Activated CD8-positive, alpha-beta T cell treated with anti-CD3 and anti-CD28 coated beads for 36 hours (primary cell): ENCODE results near the gene SERPINA4. TPM values are rescaled to one million over a fixed set of nuclear protein-coding genes. Genes with fewer than 3 reads are reported as not detected.

Source experiments
- ATAC-seq: fragments of 200-7000 bp; cut with Tn5 transposase; one replicate; pipeline ENCODE4 v1.10.0; 2021; ENCODE audit warnings: mild to moderate bottlenecking, moderate library complexity
- CTCF ChIA-PET: fragments of 350-600 bp; sonication (Branson Sonifier 250); formaldehyde crosslinking; loops from one replicate; lab custom pipeline; 2021; ENCODE audit warnings: antibody characterized with exemption; lab: Charles Lee
- POLR2A ChIA-PET: fragments of 350-600 bp; sonication (Branson Sonifier 250); formaldehyde crosslinking; loops from one replicate; lab custom pipeline; 2021; ENCODE audit warnings: antibody characterized with exemption; lab: Charles Lee
- DNase-seq: peaks from one replicate; pipeline ENCODE4 v3.0.0-alpha.2; 2020
- H3K27ac Mint-ChIP-seq: one replicate; pipeline ENCODE4 v1.8.0; 2021; ENCODE audit warnings: mild to moderate bottlenecking, mixed read lengths
- H3K27me3 Mint-ChIP-seq: one replicate; pipeline ENCODE4 v1.8.0; 2021; ENCODE audit warnings: mixed read lengths
- H3K36me3 Mint-ChIP-seq: one replicate; pipeline ENCODE4 v1.8.0; 2021; ENCODE audit warnings: low read depth, mixed read lengths
- H3K4me1 Mint-ChIP-seq: one replicate; pipeline ENCODE4 v1.8.0; 2021; ENCODE audit warnings: low read depth, mixed read lengths
- H3K4me3 Mint-ChIP-seq: one replicate; pipeline ENCODE4 v1.8.0; 2021; ENCODE audit warnings: mild to moderate bottlenecking, moderate library complexity, mixed read lengths
- H3K9me3 Mint-ChIP-seq: one replicate; pipeline ENCODE4 v1.8.0; 2021; ENCODE audit warnings: mixed read lengths
- intact Hi-C: fragments of 100-400 bp; cut with micrococcal nuclease; formaldehyde crosslinking; loops from one replicate; pipeline ENCODE4 v1.10.0; 2022
- total RNA-seq, 2 experiments: library from RNA; stranded (reverse); gene quantifications; one replicate each; pipeline ENCODE4 v1.2.3, GENCODE V29; 2021
- TF ChIP-seq, protein P1 (sequence below): fragments of 200-600 bp; IDR thresholded peaks from one replicate; pipeline ENCODE4 v1.8.0; 2022; ENCODE audit warnings: antibody characterized with exemption, mild to moderate bottlenecking

The SERPINA4 gene
- total RNA-seq, 2 experiments from 2014 or later, result not detected

DNA sequence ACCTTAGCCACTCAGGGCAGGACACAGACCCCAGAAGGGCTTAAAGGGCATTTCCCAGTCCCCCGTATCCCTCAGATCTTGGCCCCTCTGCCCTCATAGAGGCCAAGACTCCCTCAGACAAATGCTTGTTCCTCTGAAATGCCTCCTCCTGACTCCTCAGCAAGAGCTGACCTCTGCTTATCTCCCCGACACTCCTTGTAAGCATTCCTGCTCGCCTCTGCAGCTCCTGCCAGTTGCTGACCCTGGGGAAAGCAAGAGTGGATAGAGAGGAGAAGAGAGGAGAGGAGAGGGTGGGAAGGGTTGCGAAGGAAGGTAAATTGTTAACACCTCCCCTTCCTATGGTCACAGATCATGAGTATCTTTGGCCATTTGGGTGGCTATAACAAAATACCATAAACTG is 27.1 kb downstream of the SERPINA4 start:
- ATAC-seq (no peak), DNase-seq (no peak)
- Mint-ChIP-seq H3K36me3 (no peaks in the 10 kb centered on the region), H3K4me1 (no peaks in the 10 kb centered on the region), H3K9me3 (no peaks in the 10 kb centered on the region), H3K27me3 (no peaks in the 10 kb centered on the region), H3K4me3 (no peak overlapping the region), H3K27ac (no peak overlapping the region)
- TF ChIP-seq, protein P1, sequence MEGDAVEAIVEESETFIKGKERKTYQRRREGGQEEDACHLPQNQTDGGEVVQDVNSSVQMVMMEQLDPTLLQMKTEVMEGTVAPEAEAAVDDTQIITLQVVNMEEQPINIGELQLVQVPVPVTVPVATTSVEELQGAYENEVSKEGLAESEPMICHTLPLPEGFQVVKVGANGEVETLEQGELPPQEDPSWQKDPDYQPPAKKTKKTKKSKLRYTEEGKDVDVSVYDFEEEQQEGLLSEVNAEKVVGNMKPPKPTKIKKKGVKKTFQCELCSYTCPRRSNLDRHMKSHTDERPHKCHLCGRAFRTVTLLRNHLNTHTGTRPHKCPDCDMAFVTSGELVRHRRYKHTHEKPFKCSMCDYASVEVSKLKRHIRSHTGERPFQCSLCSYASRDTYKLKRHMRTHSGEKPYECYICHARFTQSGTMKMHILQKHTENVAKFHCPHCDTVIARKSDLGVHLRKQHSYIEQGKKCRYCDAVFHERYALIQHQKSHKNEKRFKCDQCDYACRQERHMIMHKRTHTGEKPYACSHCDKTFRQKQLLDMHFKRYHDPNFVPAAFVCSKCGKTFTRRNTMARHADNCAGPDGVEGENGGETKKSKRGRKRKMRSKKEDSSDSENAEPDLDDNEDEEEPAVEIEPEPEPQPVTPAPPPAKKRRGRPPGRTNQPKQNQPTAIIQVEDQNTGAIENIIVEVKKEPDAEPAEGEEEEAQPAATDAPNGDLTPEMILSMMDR, result no peak
- CTCF ChIA-PET, result no interaction called here
- POLR2A ChIA-PET, result no interaction called here
- intact Hi-C loops, result no loop called here

DNA sequence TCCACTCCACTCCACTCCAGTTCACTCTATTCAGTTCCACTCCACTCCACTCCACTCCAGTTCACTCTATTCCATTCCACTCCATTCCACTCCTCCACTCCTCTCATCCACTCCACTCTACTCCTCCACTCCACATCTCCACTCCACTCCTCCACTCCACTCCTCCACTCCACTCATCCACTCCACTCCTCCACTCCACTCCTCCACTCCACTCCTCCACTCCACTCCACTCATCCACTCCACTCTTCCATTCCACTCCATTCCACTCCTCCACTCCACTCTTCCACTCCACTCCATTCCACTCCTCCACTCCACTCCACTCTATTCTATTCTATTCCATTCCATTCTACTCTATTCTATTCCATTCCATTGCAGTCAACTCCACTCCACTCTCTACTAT is 29.8 kb downstream of the SERPINA4 start:
- H3K9me3 Mint-ChIP-seq, result no peaks in the 10 kb centered on the region
- ChIA-PET CTCF (no interaction called here), POLR2A (no interaction called here)
- TF ChIP-seq, protein P1, result no peak
- H3K27ac Mint-ChIP-seq, result no peak overlapping the region
- H3K4me3 Mint-ChIP-seq, result no peak overlapping the region
- DNase-seq (no peak), ATAC-seq (no peak)
- no peaks in the 10 kb centered on the region for H3K27me3 Mint-ChIP-seq
- intact Hi-C loops, result no loop called here
- H3K36me3 Mint-ChIP-seq, result no peaks in the 10 kb centered on the region
- no peaks in the 10 kb centered on the region for H3K4me1 Mint-ChIP-seq

GRCh38 chr14:94591871-94592270 is 30.6 kb downstream of the SERPINA4 start:
- TF ChIP-seq, protein P1, result no peak
- Mint-ChIP-seq H3K27me3 (no peaks in the 10 kb centered on the region), H3K27ac (no peak overlapping the region), H3K9me3 (no peaks in the 10 kb centered on the region), H3K36me3 (no peaks in the 10 kb centered on the region), H3K4me3 (no peak overlapping the region), H3K4me1 (no peaks in the 10 kb centered on the region)
- DNase-seq (no peak), ATAC-seq (no peak)
- ChIA-PET CTCF (no interaction called here), POLR2A (interaction anchor here (0.8 kb wide), 1 partner anchor 12 kb away, joined by 3 read pairs; no protein-coding TSS in a partner anchor)
- intact Hi-C loops, result no loop called here

GRCh38 chr14:94592457-94592856 is 31.2 kb downstream of the SERPINA4 start:
- no peaks in the 10 kb centered on the region for H3K27me3 Mint-ChIP-seq
- DNase-seq (no peak), ATAC-seq (no peak)
- TF ChIP-seq, protein P1, result no peak
- CTCF ChIA-PET, result no interaction called here
- intact Hi-C loops, result no loop called here
- POLR2A ChIA-PET, result interaction anchor here (0.8 kb wide), 1 partner anchor 12 kb away, joined by 3 read pairs; no protein-coding TSS in a partner anchor
- no peaks in the 10 kb centered on the region for H3K9me3 Mint-ChIP-seq
- no peak overlapping the region for H3K27ac Mint-ChIP-seq
- H3K4me1 Mint-ChIP-seq, result no peaks in the 10 kb centered on the region
- no peaks in the 10 kb centered on the region for H3K36me3 Mint-ChIP-seq
- H3K4me3 Mint-ChIP-seq, result no peak overlapping the region

GRCh38 chr14:94593376-94593748 is 32.1 kb downstream of the SERPINA4 start:
- POLR2A ChIA-PET, result no interaction called here
- Mint-ChIP-seq H3K4me3 (no peak overlapping the region), H3K27ac (no peak overlapping the region)

More at GRCh38 chr14:94593376-94593748, 32.1 kb downstream of the SERPINA4 start:
- DNase-seq, result no peak
- ATAC-seq, result no peak
- H3K4me1 Mint-ChIP-seq, result no peaks in the 10 kb centered on the region
- intact Hi-C loops, result no loop called here
- H3K27me3 Mint-ChIP-seq, result no peaks in the 10 kb centered on the region
- TF ChIP-seq, protein P1, result no peak
- CTCF ChIA-PET, result no interaction called here
- H3K36me3 Mint-ChIP-seq, result no peaks in the 10 kb centered on the region
- H3K9me3 Mint-ChIP-seq, result no peaks in the 10 kb centered on the region
